AG09319 (cell line): Measurements from ENCODE around the gene NFATC1.

Experiments
- DNase-seq: peaks from one replicate; pipeline ENCODE4 v3.0.0-alpha.2; 2010; ENCODE audit warnings: low read depth; ENCODE audit errors: extremely low read depth
- CTCF ChIP-seq: IDR thresholded peaks from 2 replicates; pipeline ENCODE4 v1.5.1; 2011; ENCODE audit warnings: low read depth, mild to moderate bottlenecking, inconsistent platforms, low read length, moderate library complexity

The NFATC1 gene

GRCh38 chr18:79400091-79400590 lies 4.4 kb downstream of the NFATC1 start:
- no peak for DNase-seq

GRCh38 chr18:79400591-79401381 lies 5.1 kb downstream of the NFATC1 start:
- no peak for DNase-seq
- TF ChIP-seq CTCF = no peak

More at GRCh38 chr18:79400091-79400590, 4.4 kb downstream of the NFATC1 start:
- no peak for TF ChIP-seq CTCF

- no peak for DNase-seq
- no peak for TF ChIP-seq CTCF
Measured at GRCh38 chr18:79401494-79402208, 5.9 kb downstream of the NFATC1 start.

GRCh38 chr18:79402209-79402576 lies 6.5 kb downstream of the NFATC1 start:
- no peak for DNase-seq
- no peak for TF ChIP-seq CTCF

- TF ChIP-seq CTCF = no peak
- no peak for DNase-seq
Measured at GRCh38 chr18:79402977-79403722, 7.4 kb downstream of the NFATC1 start.

GRCh38 chr18:79403723-79404566 lies 8.2 kb downstream of the NFATC1 start:
- no peak for DNase-seq
- no peak for TF ChIP-seq CTCF
